Measurements from ENCODE around the gene RPN2. TPM values are rescaled to one million over a fixed set of nuclear protein-coding genes. Genes with fewer than 3 reads are reported as not detected.

The RPN2 gene
- total RNA-seq, 1 experiment from 2014 or later: 283 TPM

- Histone ChIP-seq H2AFZ (ENCODE audit: low read length) (no peak overlapping the region), H3K4me2 (ENCODE audit: low read depth, low read length, poor library complexity, severe bottlenecking) (no peak overlapping the region), H3K27ac (ENCODE audit: low read length) (no peak overlapping the region), H4K20me1 (ENCODE audit: insufficient read depth, low read depth, low read length) (no peaks in the 10 kb centered on the region), H3K79me2 (ENCODE audit: low read length) (peaks cover under 1% of the 10 kb centered on the region; the same call in 1 of the 2 replicates), H3K9me3 (ENCODE audit: low read length) (no peaks in the 10 kb centered on the region), H3K4me3 (ENCODE audit: low read length) (no peak overlapping the region), H3K4me1 (ENCODE audit: low read length) (peaks cover 8% of the 10 kb centered on the region), H3K9me2 (replicated peaks; ENCODE audit: insufficient read depth, low read length) (no peaks in the 10 kb centered on the region), H3K36me3 (ENCODE audit: insufficient read depth, low read length) (peaks cover 81% of the 10 kb centered on the region), H3K9ac (ENCODE audit: low read length) (no peak overlapping the region), H3K27me3 (ENCODE audit: low read length) (no peaks in the 10 kb centered on the region)
- no peak for DNase-seq
Observed at GRCh38 chr20:37226889-37227288, 47.8 kb downstream of the RPN2 start.

GRCh38 chr20:37228082-37228481 is 49.0 kb downstream of the RPN2 start:
- no peaks in the 10 kb centered on the region for H3K4me1 ChIP-seq (ENCODE audit: low read length)
- no peak overlapping the region for H2AFZ ChIP-seq (ENCODE audit: low read length)
- H3K9ac ChIP-seq (ENCODE audit: low read length): no peak overlapping the region
- H3K9me3 ChIP-seq (ENCODE audit: low read length): no peaks in the 10 kb centered on the region
- H3K79me2 ChIP-seq (ENCODE audit: low read length): no peaks in the 10 kb centered on the region
- DNase-seq: no peak
- no peak overlapping the region for H3K27ac ChIP-seq (ENCODE audit: low read length)
- H3K4me3 ChIP-seq (ENCODE audit: low read length): no peak overlapping the region
- H3K4me2 ChIP-seq (ENCODE audit: low read depth, low read length, poor library complexity, severe bottlenecking): no peak overlapping the region
- no peaks in the 10 kb centered on the region for H3K27me3 ChIP-seq (ENCODE audit: low read length)
- peaks cover 81% of the 10 kb centered on the region for H3K36me3 ChIP-seq (ENCODE audit: insufficient read depth, low read length)
- no peaks in the 10 kb centered on the region for H3K9me2 ChIP-seq (replicated peaks; ENCODE audit: insufficient read depth, low read length)
- no peaks in the 10 kb centered on the region for H4K20me1 ChIP-seq (ENCODE audit: insufficient read depth, low read depth, low read length)

- Histone ChIP-seq H3K4me3 (ENCODE audit: low read length) (no peak overlapping the region), H3K9ac (ENCODE audit: low read length) (no peak overlapping the region), H4K20me1 (ENCODE audit: insufficient read depth, low read depth, low read length) (no peaks in the 10 kb centered on the region), H3K4me1 (ENCODE audit: low read length) (no peaks in the 10 kb centered on the region), H3K9me2 (replicated peaks; ENCODE audit: insufficient read depth, low read length) (no peaks in the 10 kb centered on the region), H3K27me3 (ENCODE audit: low read length) (no peaks in the 10 kb centered on the region), H2AFZ (ENCODE audit: low read length) (no peak overlapping the region), H3K36me3 (ENCODE audit: insufficient read depth, low read length) (peaks cover 80% of the 10 kb centered on the region), H3K79me2 (ENCODE audit: low read length) (no peaks in the 10 kb centered on the region), H3K4me2 (ENCODE audit: low read depth, low read length, poor library complexity, severe bottlenecking) (no peak overlapping the region), H3K27ac (ENCODE audit: low read length) (no peak overlapping the region), H3K9me3 (ENCODE audit: low read length) (no peaks in the 10 kb centered on the region)
- DNase-seq: no peak
Observed at GRCh38 chr20:37228656-37229055, 49.5 kb downstream of the RPN2 start.

- H2AFZ ChIP-seq (ENCODE audit: low read length): no peak overlapping the region
- no peaks in the 10 kb centered on the region for H3K4me1 ChIP-seq (ENCODE audit: low read length)
- H3K27me3 ChIP-seq (ENCODE audit: low read length): no peaks in the 10 kb centered on the region
- no peak overlapping the region for H3K9ac ChIP-seq (ENCODE audit: low read length)
- no peaks in the 10 kb centered on the region for H3K79me2 ChIP-seq (ENCODE audit: low read length)
- no peak for DNase-seq
- peaks cover 77% of the 10 kb centered on the region for H3K36me3 ChIP-seq (ENCODE audit: insufficient read depth, low read length)
- no peaks in the 10 kb centered on the region for H3K9me3 ChIP-seq (ENCODE audit: low read length)
- H3K4me3 ChIP-seq (ENCODE audit: low read length): no peak overlapping the region
- H3K9me2 ChIP-seq (replicated peaks; ENCODE audit: insufficient read depth, low read length): no peaks in the 10 kb centered on the region
- no peak overlapping the region for H3K27ac ChIP-seq (ENCODE audit: low read length)
- H3K4me2 ChIP-seq (ENCODE audit: low read depth, low read length, poor library complexity, severe bottlenecking): no peak overlapping the region
- no peaks in the 10 kb centered on the region for H4K20me1 ChIP-seq (ENCODE audit: insufficient read depth, low read depth, low read length)
Observed at GRCh38 chr20:37229357-37229756, 50.2 kb downstream of the RPN2 start.

- H3K36me3 ChIP-seq (ENCODE audit: insufficient read depth, low read length): peaks cover 72% of the 10 kb centered on the region
- H3K27ac ChIP-seq (ENCODE audit: low read length): no peak overlapping the region
- H3K27me3 ChIP-seq (ENCODE audit: low read length): no peaks in the 10 kb centered on the region
- no peak overlapping the region for H3K9ac ChIP-seq (ENCODE audit: low read length)
- no peaks in the 10 kb centered on the region for H4K20me1 ChIP-seq (ENCODE audit: insufficient read depth, low read depth, low read length)
- no peaks in the 10 kb centered on the region for H3K9me3 ChIP-seq (ENCODE audit: low read length)
- no peaks in the 10 kb centered on the region for H3K79me2 ChIP-seq (ENCODE audit: low read length)
- no peaks in the 10 kb centered on the region for H3K4me1 ChIP-seq (ENCODE audit: low read length)
- H2AFZ ChIP-seq (ENCODE audit: low read length): no peak overlapping the region
- no peak overlapping the region for H3K4me2 ChIP-seq (ENCODE audit: low read depth, low read length, poor library complexity, severe bottlenecking)
- H3K4me3 ChIP-seq (ENCODE audit: low read length): no peak overlapping the region
- H3K9me2 ChIP-seq (replicated peaks; ENCODE audit: insufficient read depth, low read length): no peaks in the 10 kb centered on the region
- no peak for DNase-seq
Observed at GRCh38 chr20:37230200-37230599, 51.1 kb downstream of the RPN2 start.

GRCh38 chr20:37231947-37232630 is 53.0 kb downstream of the RPN2 start:
- no peak for DNase-seq
- peaks cover 75% of the 10 kb centered on the region for H3K36me3 ChIP-seq (ENCODE audit: insufficient read depth, low read length)

GRCh38 chr20:37233548-37234253 is 54.6 kb downstream of the RPN2 start:
- Histone ChIP-seq H3K9me2 (replicated peaks; ENCODE audit: insufficient read depth, low read length) (no peaks in the 10 kb centered on the region), H3K9me3 (ENCODE audit: low read length) (no peaks in the 10 kb centered on the region), H3K27me3 (ENCODE audit: low read length) (no peaks in the 10 kb centered on the region), H4K20me1 (ENCODE audit: insufficient read depth, low read depth, low read length) (no peaks in the 10 kb centered on the region), H3K9ac (ENCODE audit: low read length) (no peak overlapping the region), H3K4me2 (ENCODE audit: low read depth, low read length, poor library complexity, severe bottlenecking) (no peak overlapping the region), H3K27ac (ENCODE audit: low read length) (no peak overlapping the region), H2AFZ (ENCODE audit: low read length) (no peak overlapping the region), H3K4me1 (ENCODE audit: low read length) (no peaks in the 10 kb centered on the region), H3K79me2 (ENCODE audit: low read length) (no peaks in the 10 kb centered on the region), H3K36me3 (ENCODE audit: insufficient read depth, low read length) (peaks cover 70% of the 10 kb centered on the region; the same call in 1 of the 2 replicates), H3K4me3 (ENCODE audit: low read length) (no peak overlapping the region)
- DNase-seq: no peak

More at GRCh38 chr20:37231947-37232630, 53.0 kb downstream of the RPN2 start:
- Histone ChIP-seq H3K9me3 (ENCODE audit: low read length) (no peaks in the 10 kb centered on the region), H4K20me1 (ENCODE audit: insufficient read depth, low read depth, low read length) (no peaks in the 10 kb centered on the region), H3K4me1 (ENCODE audit: low read length) (no peaks in the 10 kb centered on the region), H2AFZ (ENCODE audit: low read length) (no peak overlapping the region), H3K79me2 (ENCODE audit: low read length) (no peaks in the 10 kb centered on the region), H3K9me2 (replicated peaks; ENCODE audit: insufficient read depth, low read length) (no peaks in the 10 kb centered on the region), H3K4me2 (ENCODE audit: low read depth, low read length, poor library complexity, severe bottlenecking) (no peak overlapping the region), H3K27ac (ENCODE audit: low read length) (no peak overlapping the region), H3K4me3 (ENCODE audit: low read length) (no peak overlapping the region), H3K27me3 (ENCODE audit: low read length) (no peaks in the 10 kb centered on the region), H3K9ac (ENCODE audit: low read length) (no peak overlapping the region)

- Histone ChIP-seq H3K9me2 (replicated peaks; ENCODE audit: insufficient read depth, low read length) (no peaks in the 10 kb centered on the region), H3K4me2 (ENCODE audit: low read depth, low read length, poor library complexity, severe bottlenecking) (no peak overlapping the region), H3K9me3 (ENCODE audit: low read length) (no peaks in the 10 kb centered on the region), H3K79me2 (ENCODE audit: low read length) (no peaks in the 10 kb centered on the region), H3K27ac (ENCODE audit: low read length) (no peak overlapping the region), H2AFZ (ENCODE audit: low read length) (no peak overlapping the region), H3K4me3 (ENCODE audit: low read length) (no peak overlapping the region), H3K36me3 (ENCODE audit: insufficient read depth, low read length) (peaks cover 70% of the 10 kb centered on the region; the same call in 1 of the 2 replicates), H4K20me1 (ENCODE audit: insufficient read depth, low read depth, low read length) (no peaks in the 10 kb centered on the region), H3K27me3 (ENCODE audit: low read length) (no peaks in the 10 kb centered on the region), H3K4me1 (ENCODE audit: low read length) (no peaks in the 10 kb centered on the region), H3K9ac (ENCODE audit: low read length) (no peak overlapping the region)
- no peak for DNase-seq
Observed at GRCh38 chr20:37234254-37234581, 55.1 kb downstream of the RPN2 start.
